AML-193 (cell line): Measurements from ENCODE around the gene HMCN1.

Source experiments
- DNase-seq, 2 experiments: peaks; one replicate each; lab custom pipeline; 2025; lab: John Stamatoyannopoulos, UW

Gene HMCN1

GRCh38 chr1:185966471-185966870 is 232.3 kb downstream of the HMCN1 start:
- no peak for DNase-seq

- no peak for DNase-seq
Observed at GRCh38 chr1:185969028-185969427, 234.8 kb downstream of the HMCN1 start.

GRCh38 chr1:185969524-185969991 is 235.4 kb downstream of the HMCN1 start:
- no peak for DNase-seq

- DNase-seq, result no peak
Observed at GRCh38 chr1:185971688-185972087, 237.5 kb downstream of the HMCN1 start.

- no peak for DNase-seq
Observed at GRCh38 chr1:185972096-185972850, 238.1 kb downstream of the HMCN1 start.

- DNase-seq, result no peak
Observed at GRCh38 chr1:185973645-185974044, 239.5 kb downstream of the HMCN1 start.

- DNase-seq, result no peak
Observed at GRCh38 chr1:185974367-185975170, 240.4 kb downstream of the HMCN1 start.

- no peak for DNase-seq
Observed at GRCh38 chr1:185980891-185981290, 246.7 kb downstream of the HMCN1 start.

GRCh38 chr1:185984113-185984836 is 250.1 kb downstream of the HMCN1 start:
- DNase-seq, result no peak

- no peak for DNase-seq
Observed at GRCh38 chr1:185987611-185988321, 253.6 kb downstream of the HMCN1 start.

GRCh38 chr1:185990565-185990964 is 256.4 kb downstream of the HMCN1 start:
- DNase-seq, result no peak

GRCh38 chr1:185991266-185991665 is 257.1 kb downstream of the HMCN1 start:
- DNase-seq, result no peak

GRCh38 chr1:185996211-185996610 is 262.0 kb downstream of the HMCN1 start:
- no peak for DNase-seq

- no peak for DNase-seq
Observed at GRCh38 chr1:185998391-185998790, 264.2 kb downstream of the HMCN1 start.

- DNase-seq, result no peak
Observed at GRCh38 chr1:186002406-186002805, 268.2 kb downstream of the HMCN1 start.

GRCh38 chr1:186009039-186009737 is 275.0 kb downstream of the HMCN1 start:
- no peak for DNase-seq

- no peak for DNase-seq
Observed at GRCh38 chr1:186014370-186015037, 280.3 kb downstream of the HMCN1 start.

GRCh38 chr1:186016856-186017255 is 282.7 kb downstream of the HMCN1 start:
- no peak for DNase-seq

- DNase-seq, result no peak
Observed at GRCh38 chr1:186022184-186022583, 288.0 kb downstream of the HMCN1 start.

- no peak for DNase-seq
Observed at GRCh38 chr1:186026946-186027345, 292.8 kb downstream of the HMCN1 start.

GRCh38 chr1:186027621-186028020 is 293.4 kb downstream of the HMCN1 start:
- no peak for DNase-seq
